ENCODE measurements around the gene GNB1L. TPM values are rescaled to one million over a fixed set of nuclear protein-coding genes. Genes with fewer than 3 reads are reported as not detected.

GNB1L gene
- total RNA-seq, 1 experiment from 2014 or later, result 12.2 TPM

DNA sequence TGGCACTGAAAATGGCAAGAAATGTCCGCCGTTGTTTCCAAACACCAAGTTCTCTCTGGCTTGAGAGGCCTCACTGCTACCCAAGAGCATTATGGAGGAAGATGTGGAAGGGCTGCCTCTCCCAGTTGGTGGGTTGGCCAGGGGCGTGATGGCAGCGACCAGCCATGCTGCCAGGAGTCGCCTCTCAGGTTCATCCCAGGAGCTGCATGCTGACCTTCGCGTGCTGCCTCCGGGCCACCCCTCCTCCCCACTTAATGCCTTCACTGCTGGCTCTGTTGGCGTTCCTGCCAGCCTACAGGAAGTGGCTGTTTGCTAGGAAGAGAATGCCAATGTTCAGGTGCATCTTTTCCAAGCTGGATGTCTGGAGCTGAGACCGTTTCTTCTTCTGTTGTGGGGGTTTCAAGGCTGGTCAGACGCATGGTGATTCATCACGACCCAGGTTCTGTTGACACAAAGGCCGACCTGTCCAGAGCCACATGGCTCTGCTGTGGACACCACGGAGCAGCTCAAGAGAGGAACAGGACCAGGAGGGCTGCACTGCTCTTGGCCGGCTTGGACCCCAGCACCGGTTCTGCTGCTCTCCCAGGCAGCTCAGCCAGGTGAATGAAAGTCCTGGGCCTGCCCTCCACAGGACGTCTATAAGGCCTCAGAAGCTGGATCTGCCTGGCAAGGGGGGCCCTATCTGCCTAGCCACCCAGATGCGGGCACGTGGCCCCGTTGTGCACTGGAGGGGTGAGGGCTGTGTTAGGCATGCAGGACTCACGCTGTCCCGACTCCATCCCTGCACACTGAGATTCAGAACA, 69.0 kb downstream of the GNB1L start:
- DNase-seq (ENCODE audit: low read depth, low spot score) (no peak), ATAC-seq (no peak)
- H3K36me3 ChIP-seq (ENCODE audit: control insufficient read depth, insufficient read depth, low read length), result no peaks in the 10 kb centered on the region
- intact Hi-C loops (cut with micrococcal nuclease; ENCODE audit: unreplicated experiment) (no loop called here), in situ Hi-C loops (cut with HindIII; ENCODE audit: low pct_unique_long_range_greater_than_20kb, low sequenced_read_pairs) (no loop called here)
- no peak for TF ChIP-seq TCF7L2 (IDR thresholded peaks at IDR 0.05; ENCODE audit: low read depth, low read length)
- TF ChIP-seq, protein P1, sequence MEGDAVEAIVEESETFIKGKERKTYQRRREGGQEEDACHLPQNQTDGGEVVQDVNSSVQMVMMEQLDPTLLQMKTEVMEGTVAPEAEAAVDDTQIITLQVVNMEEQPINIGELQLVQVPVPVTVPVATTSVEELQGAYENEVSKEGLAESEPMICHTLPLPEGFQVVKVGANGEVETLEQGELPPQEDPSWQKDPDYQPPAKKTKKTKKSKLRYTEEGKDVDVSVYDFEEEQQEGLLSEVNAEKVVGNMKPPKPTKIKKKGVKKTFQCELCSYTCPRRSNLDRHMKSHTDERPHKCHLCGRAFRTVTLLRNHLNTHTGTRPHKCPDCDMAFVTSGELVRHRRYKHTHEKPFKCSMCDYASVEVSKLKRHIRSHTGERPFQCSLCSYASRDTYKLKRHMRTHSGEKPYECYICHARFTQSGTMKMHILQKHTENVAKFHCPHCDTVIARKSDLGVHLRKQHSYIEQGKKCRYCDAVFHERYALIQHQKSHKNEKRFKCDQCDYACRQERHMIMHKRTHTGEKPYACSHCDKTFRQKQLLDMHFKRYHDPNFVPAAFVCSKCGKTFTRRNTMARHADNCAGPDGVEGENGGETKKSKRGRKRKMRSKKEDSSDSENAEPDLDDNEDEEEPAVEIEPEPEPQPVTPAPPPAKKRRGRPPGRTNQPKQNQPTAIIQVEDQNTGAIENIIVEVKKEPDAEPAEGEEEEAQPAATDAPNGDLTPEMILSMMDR (IDR thresholded peaks at IDR 0.05), result no peak
- TF ChIP-seq POLR2AphosphoS5 (IDR thresholded peaks at IDR 0.05; ENCODE audit: low read depth, low read length), result no peak
- TF ChIP-seq, protein P2, sequence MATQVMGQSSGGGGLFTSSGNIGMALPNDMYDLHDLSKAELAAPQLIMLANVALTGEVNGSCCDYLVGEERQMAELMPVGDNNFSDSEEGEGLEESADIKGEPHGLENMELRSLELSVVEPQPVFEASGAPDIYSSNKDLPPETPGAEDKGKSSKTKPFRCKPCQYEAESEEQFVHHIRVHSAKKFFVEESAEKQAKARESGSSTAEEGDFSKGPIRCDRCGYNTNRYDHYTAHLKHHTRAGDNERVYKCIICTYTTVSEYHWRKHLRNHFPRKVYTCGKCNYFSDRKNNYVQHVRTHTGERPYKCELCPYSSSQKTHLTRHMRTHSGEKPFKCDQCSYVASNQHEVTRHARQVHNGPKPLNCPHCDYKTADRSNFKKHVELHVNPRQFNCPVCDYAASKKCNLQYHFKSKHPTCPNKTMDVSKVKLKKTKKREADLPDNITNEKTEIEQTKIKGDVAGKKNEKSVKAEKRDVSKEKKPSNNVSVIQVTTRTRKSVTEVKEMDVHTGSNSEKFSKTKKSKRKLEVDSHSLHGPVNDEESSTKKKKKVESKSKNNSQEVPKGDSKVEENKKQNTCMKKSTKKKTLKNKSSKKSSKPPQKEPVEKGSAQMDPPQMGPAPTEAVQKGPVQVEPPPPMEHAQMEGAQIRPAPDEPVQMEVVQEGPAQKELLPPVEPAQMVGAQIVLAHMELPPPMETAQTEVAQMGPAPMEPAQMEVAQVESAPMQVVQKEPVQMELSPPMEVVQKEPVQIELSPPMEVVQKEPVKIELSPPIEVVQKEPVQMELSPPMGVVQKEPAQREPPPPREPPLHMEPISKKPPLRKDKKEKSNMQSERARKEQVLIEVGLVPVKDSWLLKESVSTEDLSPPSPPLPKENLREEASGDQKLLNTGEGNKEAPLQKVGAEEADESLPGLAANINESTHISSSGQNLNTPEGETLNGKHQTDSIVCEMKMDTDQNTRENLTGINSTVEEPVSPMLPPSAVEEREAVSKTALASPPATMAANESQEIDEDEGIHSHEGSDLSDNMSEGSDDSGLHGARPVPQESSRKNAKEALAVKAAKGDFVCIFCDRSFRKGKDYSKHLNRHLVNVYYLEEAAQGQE (IDR thresholded peaks at IDR 0.05; ENCODE audit: insufficient read depth in 1 of 2, low read depth in 2 of 2, low read length in 1 of 2), result no peak
- no peak for TF ChIP-seq SIN3A (IDR thresholded peaks at IDR 0.05; ENCODE audit: borderline replicate concordance, insufficient read depth, low read depth, low read length)
- no peaks in the 10 kb centered on the region for H3K9me3 ChIP-seq (ENCODE audit: control insufficient read depth, insufficient read depth, low read depth, low read length)
- no peak overlapping the region for H3K27ac ChIP-seq (ENCODE audit: low read length)
- H3K27me3 ChIP-seq (ENCODE audit: control insufficient read depth, insufficient read depth, low read length), result no peaks in the 10 kb centered on the region
- ChIA-PET CTCF (no interaction called here), POLR2A (interaction anchor here (0.6 kb wide), 1 partner anchor 1877 kb away, joined by 3 read pairs; no protein-coding TSS in a partner anchor)
- H3K4me3 ChIP-seq (ENCODE audit: low read depth in 2 of 2, low read length in 2 of 2), result no peak overlapping the region
- BruUV-seq (replicated peaks), result no TSS peak
- H3K4me1 ChIP-seq (ENCODE audit: control insufficient read depth, insufficient read depth, low read length), result no peaks in the 10 kb centered on the region

DNA sequence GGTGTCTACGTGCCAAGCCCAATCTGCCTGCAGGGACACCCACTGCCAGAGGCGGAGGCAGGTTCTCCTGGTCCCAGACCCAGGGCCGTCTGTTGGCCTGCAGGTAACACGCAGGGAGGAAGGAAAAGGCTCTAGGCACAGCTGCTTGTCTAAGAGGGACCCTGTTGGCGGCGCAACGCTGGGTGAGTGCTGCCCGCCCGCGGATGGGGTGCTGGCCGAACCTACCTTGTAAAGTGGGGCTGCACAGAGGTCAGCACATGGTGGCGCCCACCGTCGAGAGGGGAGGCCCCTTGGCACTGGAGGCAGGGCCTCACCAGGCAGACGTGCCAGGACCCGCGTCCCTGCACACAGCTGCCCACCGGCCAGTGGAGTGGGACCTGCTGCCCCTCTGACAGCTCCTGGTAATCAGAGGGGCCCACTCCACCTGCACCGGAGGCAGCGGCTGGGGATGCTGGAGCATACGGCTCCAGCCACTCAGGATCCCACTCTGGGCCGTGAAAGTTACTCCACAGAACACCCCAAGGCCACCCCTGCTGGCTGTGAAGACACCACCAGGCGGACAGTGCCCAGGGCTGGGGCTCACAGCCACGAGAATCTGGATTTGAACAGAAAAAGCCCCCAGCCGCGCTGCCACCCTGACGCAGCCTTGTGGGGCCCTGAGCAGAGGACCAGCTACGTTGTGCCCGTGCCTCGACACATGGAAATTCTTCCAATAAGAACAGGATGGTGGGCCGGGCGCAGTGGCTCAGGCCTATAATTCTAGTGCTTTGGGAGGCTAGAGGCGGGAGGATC, 70.1 kb downstream of the GNB1L start:
- peaks cover 8% of the 10 kb centered on the region for H3K4me1 ChIP-seq (ENCODE audit: control insufficient read depth, insufficient read depth, low read length)
- in situ Hi-C loops (cut with HindIII; ENCODE audit: low pct_unique_long_range_greater_than_20kb, low sequenced_read_pairs) (no loop called here), intact Hi-C loops (cut with micrococcal nuclease; ENCODE audit: unreplicated experiment) (no loop called here)
- H3K27me3 ChIP-seq (ENCODE audit: control insufficient read depth, insufficient read depth, low read length), result no peaks in the 10 kb centered on the region
- TF ChIP-seq, protein P2 (IDR thresholded peaks at IDR 0.05; ENCODE audit: insufficient read depth in 1 of 2, low read depth in 2 of 2, low read length in 1 of 2), result no peak
- TF ChIP-seq POLR2AphosphoS5 (IDR thresholded peaks at IDR 0.05; ENCODE audit: low read depth, low read length), result no peak
- no peak for TF ChIP-seq SIN3A (IDR thresholded peaks at IDR 0.05; ENCODE audit: borderline replicate concordance, insufficient read depth, low read depth, low read length)
- no peak for TF ChIP-seq TCF7L2 (IDR thresholded peaks at IDR 0.05; ENCODE audit: low read depth, low read length)
- TF ChIP-seq, protein P1 (IDR thresholded peaks at IDR 0.05), result no peak
- no peak overlapping the region for H3K4me3 ChIP-seq (ENCODE audit: low read depth in 2 of 2, low read length in 2 of 2)
- H3K36me3 ChIP-seq (ENCODE audit: control insufficient read depth, insufficient read depth, low read length), result no peaks in the 10 kb centered on the region
- ATAC-seq (no peak), DNase-seq (ENCODE audit: low read depth, low spot score) (no peak)
- H3K9me3 ChIP-seq (ENCODE audit: control insufficient read depth, insufficient read depth, low read depth, low read length), result no peaks in the 10 kb centered on the region
- POLR2A ChIA-PET, result no interaction called here
- no TSS peak for BruUV-seq (replicated peaks)
- no peak overlapping the region for H3K27ac ChIP-seq (ENCODE audit: low read length)
- CTCF ChIA-PET, result no interaction called here

Data from Panc1 (cell line).